ENCODE measurements around the gene TOMM70.
"Not testable (repeated sequence)": the region's sequence is repeated elsewhere in the genome, so short reads cannot be mapped to it uniquely, and the experiment has no call there.

Gene TOMM70

GRCh38 chr3:100329800-100330489 lies 70.9 kb downstream of the TOMM70 start:
- no peak for DNase-seq (ENCODE audit: low read depth in 2 of 2, low spot score in 1 of 2)

DNA sequence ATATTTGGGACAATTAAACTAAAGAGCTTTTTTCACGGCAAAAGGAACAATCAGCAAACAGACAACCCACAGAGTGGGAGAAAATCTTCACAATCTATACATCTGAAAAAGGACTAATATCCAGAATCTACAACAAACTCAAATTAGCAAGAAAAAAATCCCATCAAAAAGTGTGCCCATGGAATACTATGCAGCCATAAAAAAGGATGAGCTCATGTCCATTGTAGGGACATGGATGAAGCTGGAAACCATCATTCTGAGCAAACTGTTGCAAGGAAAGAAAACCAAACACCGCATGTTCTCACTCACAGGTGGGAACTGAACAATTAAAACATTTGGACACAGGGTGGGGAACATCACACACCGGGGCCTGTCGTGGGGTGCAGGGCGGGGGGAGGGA lies 73.5 kb downstream of the TOMM70 start:
- not testable (repeated sequence) for DNase-seq (ENCODE audit: low read depth in 2 of 2, low spot score in 1 of 2)

DNA sequence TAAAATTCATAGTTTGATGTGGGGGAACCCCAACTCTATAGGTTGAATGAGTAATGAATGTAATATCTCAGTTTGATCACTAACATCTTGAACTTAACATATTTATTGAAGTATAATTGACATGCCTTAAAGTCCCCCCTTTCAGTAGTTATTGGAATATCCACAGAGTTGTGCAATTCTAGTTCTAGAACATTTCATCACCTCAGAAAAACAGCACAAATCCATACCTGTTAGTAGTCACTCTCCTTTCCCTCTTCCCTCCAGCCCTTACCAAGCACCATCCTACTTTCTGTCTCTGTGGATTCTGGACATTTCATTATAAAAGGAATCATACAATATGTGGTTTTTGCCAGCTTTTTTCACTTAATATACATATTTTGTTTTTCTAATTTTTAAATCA lies 75.1 kb downstream of the TOMM70 start:
- DNase-seq (ENCODE audit: low read depth in 2 of 2, low spot score in 1 of 2) = no peak

DNA sequence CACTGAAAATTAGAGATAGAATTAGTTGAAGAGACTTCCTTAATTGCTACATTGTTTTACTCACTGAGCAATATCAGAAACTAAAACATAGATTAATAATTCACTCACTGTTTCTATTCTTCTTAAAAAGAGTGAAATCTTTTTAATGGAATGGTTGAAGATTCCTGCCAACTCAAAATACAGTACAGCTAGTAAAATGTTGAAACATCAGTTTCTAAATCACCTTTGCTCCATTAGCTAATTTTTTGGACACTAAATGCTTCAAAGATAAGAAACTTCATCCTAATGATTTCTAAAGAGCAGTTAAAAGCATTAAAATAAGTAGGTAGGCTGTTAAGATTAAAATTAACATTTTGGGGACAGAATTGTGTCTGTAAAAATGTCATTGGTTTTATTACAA lies 76.8 kb downstream of the TOMM70 start:
- no peak for DNase-seq (ENCODE audit: low read depth in 2 of 2, low spot score in 1 of 2)

GRCh38 chr3:100319951-100320350 lies 80.9 kb downstream of the TOMM70 start:
- DNase-seq (ENCODE audit: low read depth in 2 of 2, low spot score in 1 of 2) = no peak

GRCh38 chr3:100317912-100318311 lies 83.0 kb downstream of the TOMM70 start:
- DNase-seq (ENCODE audit: low read depth in 2 of 2, low spot score in 1 of 2) = no peak

GRCh38 chr3:100316641-100317069 lies 84.2 kb downstream of the TOMM70 start:
- no peak for DNase-seq (ENCODE audit: low read depth in 2 of 2, low spot score in 1 of 2)

Measured in stimulated activated CD8-positive, alpha-beta memory T cell treated with anti-CD3 and anti-CD28 coated beads, Interleukin-4, amount 100 ng/mL, for 1 hour (primary cell).